LNCAP (cell line): Measurements from ENCODE around the gene UBE2D1.

Experiments
- TF ChIP-seq, protein P1 (sequence below): fragments of 450-650 bp; IDR thresholded peaks from 2 replicates; pipeline ENCODE4 v1.5.1; 2017; ENCODE audit warnings: mild to moderate bottlenecking

UBE2D1 gene

DNA sequence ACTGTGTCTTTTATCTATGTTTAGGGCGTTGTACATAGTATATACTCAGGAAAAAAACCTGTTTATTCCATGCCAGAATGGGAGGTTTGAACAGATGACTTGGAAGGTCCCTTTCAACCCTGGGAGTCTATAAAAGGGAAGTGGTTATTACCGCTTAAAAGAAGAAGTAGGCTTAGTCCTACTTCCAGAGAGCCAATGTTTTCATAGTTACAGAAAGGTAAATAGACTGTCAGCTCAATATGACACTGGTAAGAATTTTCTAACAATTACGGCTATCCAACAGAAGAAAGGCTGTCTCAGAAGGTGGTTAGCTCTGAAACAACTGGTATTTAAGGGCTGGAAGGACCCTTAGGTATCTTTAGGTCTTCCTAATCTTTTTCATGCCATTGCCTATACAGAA, 49.3 kb downstream of the UBE2D1 start:
- TF ChIP-seq, protein P1, sequence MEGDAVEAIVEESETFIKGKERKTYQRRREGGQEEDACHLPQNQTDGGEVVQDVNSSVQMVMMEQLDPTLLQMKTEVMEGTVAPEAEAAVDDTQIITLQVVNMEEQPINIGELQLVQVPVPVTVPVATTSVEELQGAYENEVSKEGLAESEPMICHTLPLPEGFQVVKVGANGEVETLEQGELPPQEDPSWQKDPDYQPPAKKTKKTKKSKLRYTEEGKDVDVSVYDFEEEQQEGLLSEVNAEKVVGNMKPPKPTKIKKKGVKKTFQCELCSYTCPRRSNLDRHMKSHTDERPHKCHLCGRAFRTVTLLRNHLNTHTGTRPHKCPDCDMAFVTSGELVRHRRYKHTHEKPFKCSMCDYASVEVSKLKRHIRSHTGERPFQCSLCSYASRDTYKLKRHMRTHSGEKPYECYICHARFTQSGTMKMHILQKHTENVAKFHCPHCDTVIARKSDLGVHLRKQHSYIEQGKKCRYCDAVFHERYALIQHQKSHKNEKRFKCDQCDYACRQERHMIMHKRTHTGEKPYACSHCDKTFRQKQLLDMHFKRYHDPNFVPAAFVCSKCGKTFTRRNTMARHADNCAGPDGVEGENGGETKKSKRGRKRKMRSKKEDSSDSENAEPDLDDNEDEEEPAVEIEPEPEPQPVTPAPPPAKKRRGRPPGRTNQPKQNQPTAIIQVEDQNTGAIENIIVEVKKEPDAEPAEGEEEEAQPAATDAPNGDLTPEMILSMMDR = no peak

DNA sequence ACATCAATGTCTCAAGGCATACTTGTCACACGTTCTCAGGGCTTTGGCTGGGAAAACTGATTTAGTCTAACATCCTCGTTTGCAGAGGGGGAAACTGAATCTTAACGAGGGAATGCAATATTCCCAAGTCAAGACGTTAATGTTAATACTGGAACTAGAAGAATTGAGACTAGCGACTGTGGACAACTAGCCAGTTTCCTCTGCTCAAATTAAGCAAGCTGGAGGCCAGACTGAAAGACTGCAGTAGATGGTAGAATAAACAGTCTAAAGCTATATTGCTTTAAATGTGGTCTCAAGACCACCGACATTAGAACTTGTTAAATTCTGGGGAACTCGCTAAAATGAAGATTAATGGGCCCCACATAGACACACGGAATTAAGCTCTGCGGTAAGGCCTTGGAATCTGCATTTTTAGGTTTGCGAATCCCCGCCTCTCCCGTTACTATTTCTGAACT, 49.8 kb downstream of the UBE2D1 start:
- TF ChIP-seq, protein P1 = no peak

DNA sequence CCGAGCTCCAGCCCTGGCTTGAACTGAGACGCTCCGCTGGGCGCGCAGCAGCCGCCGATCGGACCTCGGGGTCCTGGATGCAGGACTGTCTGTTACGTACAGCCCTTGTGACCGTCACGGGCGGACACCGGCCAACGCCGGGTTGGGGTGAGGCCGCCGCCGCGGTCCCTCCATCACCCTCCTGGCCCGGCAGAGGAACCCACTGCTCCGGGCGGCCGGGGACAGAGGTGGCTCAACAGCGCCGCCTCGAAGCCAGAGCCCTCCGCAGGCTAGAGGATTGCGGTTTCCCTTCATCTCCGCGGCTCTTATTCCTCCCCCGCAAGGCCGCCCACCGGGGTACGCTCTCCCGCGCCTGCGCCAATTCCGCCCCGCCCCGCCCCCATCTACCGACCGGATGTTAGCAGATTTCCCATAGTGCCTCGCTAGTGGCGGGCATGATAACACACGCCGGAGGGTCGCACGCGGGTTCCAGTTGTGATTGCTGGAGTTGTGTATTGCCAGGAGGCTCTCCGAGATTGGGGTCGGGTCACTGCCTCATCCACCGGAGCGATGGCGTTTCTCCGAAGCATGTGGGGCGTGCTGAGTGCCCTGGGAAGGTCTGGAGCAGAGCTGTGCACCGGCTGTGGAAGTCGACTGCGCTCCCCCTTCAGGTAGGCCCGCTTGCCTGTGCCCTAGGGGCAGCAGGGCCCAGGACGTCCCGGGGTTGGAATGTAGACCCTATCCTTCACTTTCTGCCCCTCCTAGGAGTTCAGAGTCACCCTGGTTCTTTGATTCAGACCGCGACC, 50.4 kb downstream of the UBE2D1 start, which contains the start of gene TFAM:
Gene TFAM, plus strand, starts transcription at position 412 of the 785 bp plus-strand sequence. Its CDS starts 138 bp downstream, at position 550.
- TF ChIP-seq, protein P1 = peak; percentile 44

DNA sequence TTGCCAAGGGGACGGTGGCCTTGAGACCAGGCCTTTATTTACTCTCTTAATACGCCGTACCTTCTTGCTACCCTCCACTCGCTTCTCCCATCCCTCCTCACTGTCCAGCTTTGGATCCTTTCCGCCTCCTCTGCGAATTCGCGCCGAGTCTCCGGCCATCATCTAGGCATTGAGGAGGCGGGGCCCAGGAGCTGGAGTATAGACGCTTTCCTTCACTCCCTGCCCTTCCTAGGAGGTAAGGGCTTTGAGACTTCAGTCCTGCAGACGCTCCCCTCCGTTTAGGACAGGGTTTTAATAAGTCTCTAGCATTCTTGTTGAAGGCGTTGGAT, 50.9 kb downstream of the UBE2D1 start:
- TF ChIP-seq, protein P1 = no peak

DNA sequence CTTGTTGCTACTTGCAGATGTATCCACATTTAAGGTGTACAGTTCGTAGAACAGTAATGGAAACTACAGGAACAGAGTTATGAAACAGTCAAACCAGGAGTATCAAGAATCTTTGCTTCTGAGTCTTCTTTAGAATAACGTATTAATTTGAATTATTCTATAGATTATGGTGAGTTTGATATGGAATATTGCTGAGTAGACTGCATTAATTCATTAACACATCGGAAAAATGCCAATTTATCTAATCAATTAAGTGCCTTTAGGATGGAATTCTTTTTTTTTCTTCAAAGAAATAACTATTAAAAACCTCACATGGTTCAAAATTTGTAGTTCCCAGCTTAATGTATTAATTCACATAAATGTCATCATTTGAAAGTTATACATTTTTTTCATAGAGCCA, 54.2 kb downstream of the UBE2D1 start:
- TF ChIP-seq, protein P1 = no peak

DNA sequence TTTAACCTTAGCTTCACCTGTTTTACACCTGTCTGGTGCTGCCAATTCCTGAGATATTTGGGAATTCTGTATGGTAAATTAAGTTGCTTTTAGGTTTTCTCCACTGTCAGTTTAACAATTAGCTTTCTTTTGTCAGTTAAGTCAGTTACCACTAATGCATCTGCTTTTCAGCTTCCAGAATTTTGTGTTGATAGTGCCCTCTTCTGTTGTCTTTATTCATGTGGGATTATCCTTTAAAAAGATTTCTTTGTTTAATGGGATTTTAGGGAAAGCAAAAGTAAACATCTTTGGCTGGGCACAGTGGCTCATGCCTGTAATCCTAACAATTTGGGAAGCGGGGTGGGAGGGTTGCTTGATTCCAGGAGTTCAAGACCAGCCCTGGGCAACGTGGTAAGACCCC, 58.5 kb downstream of the UBE2D1 start:
- TF ChIP-seq, protein P1 = peak; percentile 31; the same call in 1 of the 2 replicates

DNA sequence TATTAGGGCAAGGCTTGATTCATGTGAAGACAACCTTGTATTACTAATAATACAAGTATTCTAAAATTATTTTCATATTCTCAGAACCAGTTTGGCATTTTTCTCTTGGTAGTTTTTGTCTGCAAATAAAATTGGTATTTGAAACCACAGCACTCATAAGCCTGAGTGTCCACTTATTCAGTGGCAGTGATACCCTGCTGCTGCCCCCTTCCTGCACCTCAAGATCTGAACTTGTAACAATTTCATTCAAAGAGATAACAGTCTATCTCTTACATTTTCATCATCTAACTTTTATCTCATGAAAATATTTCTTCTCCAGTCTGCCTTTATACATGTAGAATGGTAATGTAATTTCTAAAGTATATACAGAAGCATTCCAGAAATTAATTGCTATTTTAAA, 59.7 kb downstream of the UBE2D1 start:
- TF ChIP-seq, protein P1 = no peak
